ENCODE measurements around the gene HRAS.
"Not testable (repeated sequence)": the region's sequence is repeated elsewhere in the genome, so short reads cannot be mapped to it uniquely, and the experiment has no call there.

HRAS gene

DNA sequence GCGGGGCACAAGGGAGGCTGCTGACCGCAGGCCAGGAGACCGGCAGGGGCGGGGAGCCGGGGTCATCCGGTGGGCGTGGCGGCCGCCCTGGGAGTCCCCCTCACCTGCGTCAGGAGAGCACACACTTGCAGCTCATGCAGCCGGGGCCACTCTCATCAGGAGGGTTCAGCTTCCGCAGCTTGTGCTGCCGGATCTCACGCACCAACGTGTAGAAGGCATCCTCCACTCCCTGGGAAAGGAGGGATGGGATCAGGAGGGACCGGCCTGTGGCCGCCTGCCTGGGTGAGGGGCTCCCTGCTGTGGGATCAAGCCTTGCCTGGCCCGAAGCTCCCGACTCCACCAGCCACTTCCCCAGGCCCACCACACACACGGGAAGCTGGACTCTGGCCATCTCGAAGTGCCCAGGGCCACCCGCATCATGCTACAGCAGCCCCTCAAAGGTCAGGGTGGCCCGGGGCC lies 2.8 kb downstream of the HRAS start:
- no peak for DNase-seq

DNA sequence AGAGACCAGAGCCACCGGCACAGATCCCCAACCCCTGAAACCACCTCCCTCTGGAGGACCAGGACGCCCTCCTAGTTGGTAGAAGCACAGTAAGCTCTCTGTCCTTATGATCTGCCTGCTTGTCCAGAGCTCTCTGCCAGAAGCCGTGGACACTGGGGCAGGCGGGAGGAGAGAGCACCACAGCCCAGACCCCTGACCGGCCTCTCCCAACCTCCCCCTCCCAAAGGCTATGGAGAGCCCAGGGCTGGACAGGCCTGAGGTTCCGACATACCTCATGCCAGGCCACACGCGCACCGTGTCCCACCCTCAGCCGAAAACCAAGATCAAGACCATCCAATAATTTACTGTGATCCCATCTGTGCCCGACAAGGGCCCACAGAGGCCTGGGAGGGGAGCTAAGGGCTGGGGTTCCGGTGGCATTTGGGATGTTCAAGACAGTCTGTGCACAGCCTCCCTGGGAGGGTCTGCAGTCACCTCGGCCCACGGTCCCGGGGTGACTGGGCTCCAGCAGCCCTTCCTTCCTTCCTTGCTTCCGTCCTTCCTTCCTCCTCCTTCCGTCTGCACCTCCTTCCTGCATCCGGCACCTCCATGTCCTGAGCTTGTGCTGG lies 3.4 kb downstream of the HRAS start:
- DNase-seq: no peak

DNA sequence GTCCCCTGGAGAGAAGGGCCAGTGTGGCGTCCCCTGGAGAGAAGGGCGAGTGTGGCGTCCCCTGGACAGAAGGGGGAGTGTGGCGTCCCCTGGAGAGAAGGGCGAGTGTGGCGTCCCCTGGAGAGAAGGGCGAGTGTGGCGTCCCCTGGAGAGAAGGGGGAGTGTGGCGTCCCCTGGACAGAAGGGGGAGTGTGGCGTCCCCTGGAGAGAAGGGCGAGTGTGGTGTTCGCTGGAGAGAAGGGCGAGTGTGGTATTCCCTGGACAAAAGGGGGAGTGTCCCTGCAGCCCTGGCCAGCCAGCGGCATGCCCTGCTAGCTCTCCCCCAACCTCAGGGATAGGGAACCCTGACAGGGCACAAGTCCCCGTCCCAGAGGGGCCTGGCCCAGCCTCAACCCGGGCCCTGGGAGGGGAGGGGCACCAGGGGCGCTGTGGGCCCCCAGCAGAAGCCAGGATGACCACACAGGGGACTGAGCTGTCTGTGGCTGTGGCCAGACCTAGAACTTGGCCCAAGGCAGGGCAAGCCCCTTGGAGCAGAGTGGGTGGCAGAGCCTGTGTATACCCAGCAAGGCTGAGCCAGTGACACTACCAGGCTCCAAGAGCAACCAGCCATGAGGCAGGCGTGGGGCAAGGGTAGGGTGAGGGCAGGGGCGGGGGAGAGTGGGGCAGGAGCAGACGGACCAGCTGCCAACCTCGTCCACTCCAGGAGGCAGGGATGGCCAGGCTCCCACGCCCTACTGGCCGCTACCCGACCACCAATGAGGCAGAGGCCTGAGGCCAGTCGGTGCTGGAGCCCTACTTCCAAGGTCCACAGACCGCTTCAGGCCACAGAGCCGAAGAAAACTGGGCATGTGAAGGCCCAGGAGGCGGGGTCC lies 4.2 kb downstream of the HRAS start:
- no peak for DNase-seq

DNA sequence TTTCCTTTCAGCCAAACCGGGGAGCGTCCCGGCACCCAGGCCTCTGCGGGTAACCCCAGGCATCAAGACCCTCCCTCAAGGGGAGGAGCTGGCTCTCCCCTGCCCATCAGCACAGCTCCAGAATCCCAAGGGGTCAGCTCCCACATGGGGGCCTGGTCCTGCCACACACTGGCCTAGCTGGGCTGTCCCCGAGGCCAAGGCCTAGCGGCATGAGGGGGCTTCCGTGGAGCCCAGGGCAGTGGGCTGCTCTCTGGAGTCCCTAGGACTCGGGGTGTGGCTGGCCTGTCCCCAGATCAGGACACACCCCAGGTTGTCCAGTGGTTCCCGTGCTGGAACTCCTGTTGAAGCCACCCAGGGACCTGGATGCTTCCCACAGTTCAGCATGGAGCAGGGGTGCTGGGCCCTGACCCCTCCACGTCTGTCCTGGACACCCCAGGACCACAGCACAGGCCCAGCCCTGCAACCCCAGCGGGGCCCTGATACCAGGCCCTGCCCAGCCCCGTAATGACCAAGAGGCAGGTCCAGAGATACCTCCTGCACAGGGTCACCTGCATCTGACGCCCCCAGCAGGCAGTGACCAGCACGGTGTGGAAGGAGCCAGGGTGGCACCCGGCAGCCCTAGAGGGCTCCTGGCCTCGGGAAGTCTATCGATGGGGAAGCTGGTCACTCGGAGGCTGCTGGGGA lies 5.5 kb downstream of the HRAS start:
- DNase-seq: no peak

DNA sequence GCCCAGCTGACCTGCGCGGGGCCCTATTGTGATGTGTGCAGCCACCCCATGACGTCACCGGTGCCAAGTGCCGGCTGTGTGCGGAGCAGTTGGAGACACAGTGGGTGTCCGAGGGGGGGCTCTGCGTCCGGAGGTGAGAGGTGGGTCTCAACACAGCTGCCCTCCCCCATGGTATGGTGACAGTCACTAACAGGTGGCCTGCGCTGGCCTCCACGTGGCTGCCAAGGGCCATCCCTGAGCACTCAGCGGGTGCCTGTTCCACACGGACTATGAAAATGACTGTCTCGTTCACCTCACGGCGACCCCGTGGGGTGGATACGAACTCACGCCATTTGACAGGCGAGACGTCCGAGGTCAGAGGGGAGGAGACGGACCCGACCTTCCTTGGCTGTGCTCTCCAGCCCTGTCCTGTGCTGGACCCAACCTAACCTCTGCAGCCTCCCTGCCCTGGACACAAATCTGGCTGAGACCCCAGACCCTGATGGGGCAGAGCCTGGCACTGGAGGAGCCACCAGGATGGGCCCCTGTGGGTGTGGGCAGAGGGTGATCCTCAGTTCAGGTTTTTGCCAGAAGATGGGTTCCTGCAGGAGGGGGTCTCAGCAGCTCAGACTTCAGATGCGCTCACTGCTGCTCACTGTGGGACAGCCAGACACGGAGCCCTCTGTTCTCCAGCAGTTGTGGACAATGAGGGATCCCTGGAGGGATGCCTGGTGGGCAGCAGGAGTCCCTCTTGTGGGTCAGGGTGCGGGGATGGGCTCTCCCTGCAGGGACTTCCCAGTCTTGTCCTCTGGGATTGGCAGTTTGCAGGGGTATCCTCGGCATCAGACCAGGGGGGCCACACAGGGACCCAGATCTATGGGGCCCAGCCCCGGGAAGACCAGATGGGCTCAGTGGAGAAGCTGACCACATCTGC lies 6.3 kb downstream of the HRAS start:
- DNase-seq: no peak

DNA sequence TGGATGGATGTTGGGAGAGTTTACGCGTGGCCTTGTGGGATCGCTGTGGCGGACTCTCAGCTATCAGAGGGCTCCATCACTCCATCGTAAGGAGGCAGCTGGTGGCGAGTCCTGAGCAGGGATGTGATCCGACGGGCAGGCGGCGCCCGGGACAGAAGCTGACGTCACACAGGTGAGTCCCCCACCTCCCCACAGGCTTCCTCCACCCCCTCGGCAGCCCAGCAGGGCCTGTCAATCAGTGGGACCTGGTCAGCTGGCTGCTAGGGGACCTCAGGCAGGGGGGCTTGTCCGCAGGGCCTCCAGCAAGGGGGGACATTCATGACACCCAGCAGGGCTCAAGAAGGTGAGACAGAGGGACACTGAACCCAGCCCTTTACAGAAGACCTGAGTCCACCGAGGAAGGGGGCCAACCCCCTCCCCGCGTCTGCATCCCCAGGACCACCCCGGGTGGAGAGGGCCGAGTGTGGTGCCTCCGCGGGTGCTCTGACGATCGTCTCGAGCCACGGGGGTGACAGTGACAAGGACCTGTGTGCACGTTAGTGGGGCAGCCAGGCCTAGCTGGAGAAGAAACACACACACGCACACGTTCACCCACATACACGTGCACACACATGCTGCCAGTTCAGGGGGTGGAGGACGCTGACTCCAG lies 7.1 kb downstream of the HRAS start:
- no peak for DNase-seq

DNA sequence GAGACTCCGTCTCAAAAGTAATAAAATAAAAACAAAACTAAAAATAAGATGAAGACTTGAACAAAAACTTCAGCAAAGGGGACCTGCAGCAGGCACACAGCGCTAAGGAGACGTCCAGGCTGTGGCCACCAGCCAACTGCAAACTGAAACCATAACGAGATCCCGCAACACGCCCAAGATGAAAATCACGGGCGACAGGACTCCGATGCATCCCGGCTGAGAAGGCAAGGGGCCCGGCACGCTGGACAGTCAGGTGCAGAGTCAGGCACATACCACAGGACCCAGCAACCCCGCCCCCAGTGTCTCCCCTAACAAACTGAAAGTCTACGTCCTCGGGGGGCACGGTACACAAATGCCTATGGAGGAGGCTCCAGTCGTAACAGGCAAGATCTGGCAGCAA lies 9.2 kb downstream of the HRAS start:
- DNase-seq: no peak

DNA sequence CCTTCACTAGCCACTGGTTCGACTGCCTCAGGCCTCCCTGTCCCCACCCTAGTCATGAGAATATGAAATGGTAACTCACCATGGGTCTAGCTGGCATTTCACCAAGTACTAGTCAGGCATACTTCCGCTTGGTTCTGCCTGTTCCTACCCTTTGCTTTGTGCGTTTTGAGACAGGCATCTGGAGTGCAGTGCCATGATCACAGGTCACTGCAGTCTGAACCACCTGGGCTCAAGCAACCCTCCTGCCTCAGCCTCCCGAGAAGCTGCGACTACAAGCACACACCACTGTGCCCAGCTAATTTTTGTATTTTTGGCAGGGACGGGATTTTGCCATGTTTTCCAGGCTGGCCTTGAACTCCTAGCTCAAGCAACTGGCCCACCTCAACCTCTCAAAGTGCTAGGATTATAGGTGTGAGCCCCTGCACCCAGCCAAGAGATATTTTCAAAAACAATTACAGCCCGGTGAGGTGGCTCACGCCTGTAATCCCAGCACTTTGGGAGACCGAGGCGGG lies 14.1 kb downstream of the HRAS start:
- DNase-seq: no peak

DNA sequence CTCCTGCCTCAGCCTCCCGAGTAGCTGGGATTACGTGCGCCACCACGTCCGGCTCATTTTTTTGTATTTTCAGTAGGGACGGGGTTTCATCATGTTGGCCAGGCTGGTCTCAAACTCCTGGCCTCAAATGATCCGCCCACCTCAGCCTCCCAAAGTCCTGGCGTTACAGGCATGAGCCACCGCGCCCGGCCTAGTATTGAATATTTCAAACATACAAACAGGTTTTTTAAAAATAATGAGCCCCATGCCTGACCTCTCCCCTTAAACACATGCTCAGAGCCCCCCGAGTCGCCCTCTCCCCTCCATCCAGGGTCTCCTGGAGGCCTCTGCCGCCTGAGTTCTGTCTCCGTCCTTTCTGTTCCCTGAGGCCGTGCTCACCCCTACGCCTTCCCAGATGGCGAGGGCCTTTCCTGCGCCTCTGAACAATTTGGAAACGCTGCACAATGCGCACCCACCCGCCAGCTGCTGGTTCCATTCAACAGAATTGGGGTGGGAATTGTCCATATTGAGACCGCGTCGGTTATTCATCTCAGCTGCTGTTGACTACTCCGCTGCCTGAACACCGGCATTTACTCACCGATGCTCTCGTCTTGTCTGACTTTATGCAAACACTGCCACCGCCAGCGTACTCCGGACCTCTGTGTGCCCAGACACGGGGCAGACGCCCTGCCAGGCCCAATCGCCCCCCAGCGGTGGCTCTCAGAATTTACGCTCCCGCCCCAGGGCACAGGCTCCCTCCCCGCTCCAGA lies 14.8 kb downstream of the HRAS start:
- DNase-seq: no peak

DNA sequence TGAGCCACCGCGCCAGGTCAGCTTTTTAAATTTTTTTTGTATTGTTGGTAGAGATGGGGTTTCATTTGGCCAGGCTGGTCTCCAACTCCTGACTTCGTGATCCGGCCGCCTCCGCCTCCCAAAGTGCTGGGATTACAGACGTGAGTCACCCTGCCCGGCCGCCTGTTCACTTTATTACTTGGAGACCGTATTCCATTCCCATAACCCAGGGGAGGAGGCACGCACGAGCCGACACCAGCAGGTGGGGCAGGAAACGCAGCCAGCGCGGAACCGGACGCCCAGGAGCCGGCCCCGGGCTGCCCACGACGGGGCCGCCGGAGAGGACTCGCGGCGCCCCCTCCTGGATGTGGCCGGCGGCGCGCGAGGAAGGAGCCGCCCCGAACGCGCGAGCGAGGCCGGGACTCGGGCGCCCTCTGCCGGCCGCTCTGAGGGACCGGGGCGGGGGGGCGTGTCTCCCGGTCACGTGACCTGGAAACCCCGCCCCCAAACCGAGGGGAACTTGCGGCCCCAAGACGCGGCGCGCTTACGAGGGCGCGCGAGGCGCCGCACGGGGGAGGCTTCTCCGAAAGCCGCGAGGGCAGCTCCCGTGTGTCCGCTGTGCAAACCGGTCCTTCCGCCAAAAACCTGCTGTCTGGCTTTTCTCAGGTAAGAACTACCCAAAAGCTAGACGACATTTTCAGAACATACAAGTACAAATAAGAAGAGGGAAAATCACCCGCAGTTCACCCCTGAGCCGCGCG lies 16.7 kb downstream of the HRAS start:
- DNase-seq: peak; percentile 97

DNA sequence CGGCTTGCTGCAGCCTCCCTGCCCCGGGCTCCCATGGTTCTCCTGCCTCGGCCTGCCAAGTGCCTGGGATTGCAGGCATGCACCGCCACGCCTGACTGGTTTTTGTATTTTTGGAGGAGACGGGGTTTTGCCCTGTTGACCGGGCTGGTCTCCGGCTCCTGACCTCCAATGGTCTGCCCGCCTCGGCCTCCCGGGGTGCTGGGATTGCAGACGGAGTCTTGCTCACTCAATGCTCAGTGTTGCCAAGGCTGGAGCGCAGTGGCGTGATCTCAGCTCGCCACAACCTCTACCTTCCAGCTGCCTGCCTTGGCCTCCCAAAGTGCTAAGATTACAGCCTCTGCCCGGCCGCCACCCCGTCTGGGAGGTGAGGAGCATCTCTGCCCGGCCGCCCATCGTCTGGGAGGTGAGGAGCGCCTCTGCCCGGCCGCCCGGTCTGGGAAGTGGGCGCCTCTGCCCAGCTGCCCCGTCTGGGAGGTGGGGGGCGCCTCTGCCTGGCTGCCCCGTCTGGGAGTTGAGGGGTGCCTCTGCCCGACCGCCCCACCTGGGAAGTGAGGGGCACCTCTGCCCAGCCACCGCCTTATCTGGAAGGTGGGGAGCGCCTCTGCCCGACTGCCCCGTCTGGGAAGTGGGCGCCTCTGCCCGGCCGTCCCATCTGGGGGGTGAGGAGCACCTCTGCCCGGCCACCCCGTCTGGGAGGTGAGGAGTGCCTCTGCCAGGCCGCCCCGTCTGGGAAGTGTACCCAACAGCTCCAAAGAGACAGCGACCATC lies 18.3 kb downstream of the HRAS start:
- DNase-seq: not testable (repeated sequence)

DNA sequence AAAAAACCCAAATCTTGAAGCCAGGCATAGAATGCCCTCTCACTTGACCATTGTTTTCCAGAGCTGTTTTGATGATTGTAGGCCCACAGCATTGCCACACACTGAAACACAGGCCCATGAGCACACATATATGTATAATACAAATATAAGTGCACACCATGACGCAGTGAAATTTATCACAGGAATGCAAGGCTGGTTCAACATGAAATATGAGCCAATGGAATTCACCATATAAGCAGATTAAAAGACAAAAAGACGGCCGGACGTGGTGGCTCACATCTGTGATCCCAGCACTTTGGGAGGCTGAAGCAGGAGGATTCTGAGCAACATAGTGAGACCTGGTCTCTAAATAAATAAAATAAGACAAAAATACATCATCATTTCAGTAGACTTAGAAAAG lies 19.0 kb downstream of the HRAS start:
- no peak for DNase-seq

DNA sequence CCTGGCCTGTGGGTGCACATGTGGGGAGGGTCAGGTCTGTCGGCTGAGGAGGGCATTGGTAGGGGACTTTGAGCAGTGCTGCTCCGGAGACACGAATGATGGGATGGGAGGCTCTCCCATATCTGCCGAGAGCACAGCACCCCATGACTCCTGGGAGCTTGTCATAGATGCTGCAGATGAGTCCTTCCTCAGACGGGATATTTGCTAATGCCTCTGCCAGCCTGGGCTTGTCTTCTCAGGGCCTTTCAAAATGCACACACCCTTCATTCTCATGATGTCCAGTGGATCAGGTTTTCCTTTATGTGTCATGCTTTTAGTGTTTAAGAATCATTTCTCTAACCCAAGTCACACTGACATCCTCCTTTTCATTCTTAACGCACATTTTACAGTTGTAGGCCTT lies 20.2 kb downstream of the HRAS start:
- DNase-seq: no peak

DNA sequence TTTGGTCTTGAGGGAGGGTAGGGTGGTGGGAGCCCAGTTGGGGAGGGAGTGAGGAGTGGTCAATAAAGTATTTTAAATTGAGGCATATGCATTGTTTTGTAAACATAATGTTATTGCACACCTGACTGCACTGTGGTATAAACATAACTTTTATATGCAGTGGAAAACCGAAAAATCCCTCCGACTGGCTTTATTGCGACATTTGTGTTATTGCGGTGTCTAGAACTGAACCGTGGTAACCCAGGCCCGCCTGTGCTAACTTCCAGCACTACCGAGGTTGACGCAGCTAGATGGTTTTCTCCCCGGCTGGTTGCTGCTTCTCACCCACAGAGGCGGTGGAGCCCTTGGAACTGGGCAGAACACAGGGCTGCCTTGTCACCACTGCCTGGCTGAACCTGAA lies 20.8 kb downstream of the HRAS start:
- no peak for DNase-seq

DNA sequence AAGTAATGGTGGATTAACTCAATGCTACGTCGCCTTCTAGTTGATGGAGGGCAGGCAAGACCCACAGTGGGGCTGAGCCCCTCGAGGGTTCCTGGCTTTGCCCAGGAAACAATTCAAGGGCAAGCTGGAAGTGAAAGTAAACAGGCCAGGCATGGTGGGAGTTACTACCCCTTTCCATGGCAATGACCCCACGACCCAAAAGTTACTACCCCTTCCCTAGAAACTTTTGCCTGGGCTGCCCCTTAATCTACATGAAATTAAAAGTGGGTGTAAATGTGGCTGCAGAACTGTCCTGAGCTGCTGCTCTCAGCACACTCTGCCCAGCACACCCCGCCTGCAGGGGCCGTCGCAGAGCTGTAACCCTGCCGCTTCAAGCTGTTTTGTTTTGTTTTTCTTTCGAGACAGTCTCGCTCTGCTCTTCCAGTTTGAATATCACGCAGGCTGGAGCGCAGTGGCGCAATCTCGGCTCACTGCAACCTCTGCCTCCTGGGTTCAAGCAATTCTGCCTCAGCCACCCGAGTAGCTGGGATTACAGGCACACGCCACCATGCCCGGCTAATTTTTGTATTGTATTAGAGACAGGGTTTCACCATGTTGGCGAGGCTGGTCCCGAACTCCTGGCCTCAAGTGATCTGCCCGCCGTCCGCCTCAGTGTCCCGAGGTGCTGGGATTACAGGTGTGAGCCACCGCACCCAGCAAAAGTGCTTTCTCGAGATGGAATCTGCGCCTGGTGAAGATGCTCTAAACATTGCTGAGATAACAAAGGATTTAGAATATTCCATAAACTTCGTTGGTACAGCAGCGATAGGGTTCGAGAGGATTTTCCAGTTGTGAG lies 22.4 kb downstream of the HRAS start:
- peak; percentile 27 for DNase-seq

DNA sequence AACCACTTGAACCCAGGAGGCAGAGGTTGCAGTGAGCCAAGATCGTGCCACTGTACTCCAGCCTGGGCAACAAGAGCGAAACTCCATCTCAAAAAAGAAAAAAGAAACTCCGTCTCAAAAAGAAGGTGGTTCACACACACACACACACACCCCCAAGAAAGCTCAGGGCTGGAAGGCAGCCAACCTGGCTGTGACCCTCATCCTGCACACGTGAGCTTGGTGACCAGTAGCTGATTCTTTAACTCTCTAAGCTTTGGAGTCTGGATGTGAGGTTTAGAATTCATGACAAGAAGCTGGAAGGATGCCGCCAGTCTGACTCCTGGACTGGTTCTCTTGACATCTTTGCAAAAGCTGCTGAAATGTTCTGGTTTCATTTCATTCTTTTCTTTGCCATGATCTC lies 26.4 kb downstream of the HRAS start:
- DNase-seq: no peak

DNA sequence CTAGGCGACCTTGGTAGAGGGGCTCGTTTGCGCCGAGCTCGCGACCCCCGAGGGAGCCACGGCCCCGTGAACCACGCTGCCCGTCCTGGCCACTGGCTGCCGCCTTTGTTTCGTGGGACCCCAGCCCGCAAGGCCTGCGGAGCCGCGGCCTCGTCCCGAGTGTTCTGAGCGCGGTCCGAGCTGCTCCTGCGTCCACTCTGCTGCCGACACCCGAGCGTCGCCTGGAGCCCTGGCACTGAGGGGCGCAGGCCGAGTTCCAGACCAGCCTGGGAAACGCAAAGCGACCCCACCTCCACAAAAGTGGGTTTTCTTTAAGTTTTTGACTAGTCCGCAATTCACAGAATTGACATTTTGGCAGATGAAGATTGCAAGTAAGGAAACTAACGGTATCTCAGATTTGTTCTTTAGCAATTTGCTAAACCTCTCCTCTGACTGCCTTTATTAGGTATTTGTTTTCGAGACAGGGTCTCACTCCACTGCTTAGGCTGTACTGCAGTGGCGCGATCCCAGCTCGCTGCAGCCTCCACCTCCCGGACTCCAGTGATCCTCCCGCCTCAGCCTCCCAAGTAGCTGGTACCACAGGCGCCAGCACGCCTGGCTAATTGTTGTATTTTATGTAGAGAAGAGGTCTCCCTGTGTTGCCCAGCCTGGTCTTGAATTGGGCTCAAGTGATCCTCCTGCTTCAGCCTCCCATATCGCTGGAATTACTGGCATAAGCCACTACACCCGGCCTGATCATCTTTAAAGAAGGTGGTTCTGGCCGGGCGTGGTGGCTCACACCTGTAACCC lies 27.5 kb downstream of the HRAS start:
- no peak for DNase-seq
